Hair follicular keratinocyte (primary cell): Measurements from ENCODE around the gene CHST13. TPM values are rescaled to one million over a fixed set of nuclear protein-coding genes. Genes with fewer than 3 reads are reported as not detected.

Experiments used
- total RNA-seq: library from RNA; depleted of rRNA; stranded (reverse); fragments of >200 nt; gene quantifications from 2 replicates; pipeline ENCODE4 v1.2.3, GENCODE V29; 2015

The CHST13 gene
- total RNA-seq = not detected in 2 replicates

DNA sequence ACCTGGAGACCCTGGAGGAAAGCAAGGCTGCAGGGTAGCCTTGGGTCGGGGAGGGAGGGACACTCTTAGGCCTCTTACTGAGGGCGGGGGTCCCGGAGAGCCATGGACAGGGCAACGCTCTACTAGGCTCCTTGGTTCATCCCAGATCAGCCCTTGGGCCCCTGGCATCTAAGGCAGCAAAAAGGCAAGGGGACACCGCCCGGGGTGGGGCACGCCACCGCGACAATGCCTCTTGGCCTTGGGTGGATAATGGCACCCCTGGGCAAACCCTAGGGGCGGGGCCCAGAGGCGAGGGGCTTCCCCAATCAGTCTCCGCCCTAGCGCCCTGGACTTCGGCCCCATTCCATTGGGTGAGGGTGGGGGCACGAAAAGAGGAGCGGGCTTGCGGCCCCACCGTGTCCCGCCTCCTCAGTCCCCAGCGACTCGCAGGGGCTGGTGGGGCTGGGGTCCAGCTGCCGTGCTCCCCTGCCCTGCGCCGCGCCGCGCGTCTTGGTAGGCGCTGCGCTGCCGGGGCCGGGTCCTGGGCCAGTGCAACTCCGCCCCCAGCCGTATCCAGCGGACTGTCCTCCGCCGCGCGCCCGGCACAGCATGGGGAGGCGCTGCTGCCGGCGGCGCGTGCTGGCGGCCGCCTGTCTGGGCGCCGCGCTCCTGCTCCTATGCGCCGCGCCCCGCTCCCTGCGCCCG lies at the start of gene CHST13:
Gene CHST13, plus strand, starts transcription at position 411 of the 684 bp plus-strand sequence. Its CDS starts 178 bp downstream, at position 589.

GRCh38 chr3:126475413-126476114 lies 48.4 kb upstream of the CHST13 start, which contains the start of gene ZXDC:
Gene ZXDC, minus strand, starts transcription at chr3:126475891. Its CDS starts 26 bp downstream, at chr3:126475865.

DNA sequence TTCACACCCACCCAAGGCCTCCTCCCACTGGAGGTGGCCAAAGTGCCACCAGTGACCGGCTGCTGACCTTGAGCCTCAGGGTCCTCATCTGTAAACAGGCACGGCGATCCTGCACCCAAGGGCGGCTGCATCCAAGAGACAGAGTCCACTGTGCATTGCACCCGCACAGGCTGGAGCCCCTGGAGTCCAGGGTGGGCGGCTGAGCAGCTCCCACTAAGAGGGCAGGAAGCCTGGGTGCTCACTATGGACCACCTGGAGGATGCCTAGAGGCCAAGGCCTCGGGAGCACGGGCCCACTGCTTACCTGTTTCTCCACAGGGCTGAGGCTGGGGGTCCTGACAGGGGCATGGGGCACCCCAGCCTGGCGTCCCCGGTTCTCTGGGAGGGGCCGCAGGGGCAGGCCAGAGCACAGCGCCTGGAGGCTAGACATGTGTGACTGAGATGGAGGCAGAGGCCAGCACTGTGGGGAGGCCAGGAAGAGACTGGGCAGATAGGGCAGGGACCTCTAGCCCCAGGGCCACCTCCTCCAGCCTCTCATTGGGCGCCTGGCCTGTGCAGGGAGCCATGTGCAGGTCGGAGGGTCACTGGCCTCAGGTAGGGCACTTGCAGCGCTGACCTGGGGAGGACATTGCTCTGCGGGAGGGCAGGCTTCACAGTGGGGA lies 6.5 kb upstream of the CHST13 start, which contains the start of gene UROC1:
Gene UROC1, minus strand, starts transcription at position 483 of the 661 bp plus-strand sequence. Its CDS starts 54 bp downstream, at position 429.

GRCh38 chr3:126558336-126559071 lies 34.5 kb downstream of the CHST13 start, which contains the start of gene C3orf22:
Gene C3orf22, minus strand, starts transcription at chr3:126558932. Its CDS starts 5,542 bp downstream, at chr3:126553390.

Other genes starting within 250 kb of the CHST13 start
- not detected in 2 replicates for gene KLF15, start 166.7 kb upstream of the CHST13 start, total RNA-seq
- not detected in 2 replicates for gene CFAP100, start 129.2 kb upstream of the CHST13 start, total RNA-seq
- 15.0 and 15.9 TPM in 2 replicates for gene ZXDC, start 48.3 kb upstream of the CHST13 start, total RNA-seq
- not detected in 2 replicates for gene UROC1, start 6.4 kb upstream of the CHST13 start, total RNA-seq
- gene C3orf22, start 34.8 kb downstream of the CHST13 start, total RNA-seq = not detected in 2 replicates
- 8.8 and 10.9 TPM in 2 replicates for gene TXNRD3, start 131.0 kb downstream of the CHST13 start, total RNA-seq
- 28.0 and 39.1 TPM in 2 replicates for gene CHCHD6, start 180.1 kb downstream of the CHST13 start, total RNA-seq